GM18519 (cell line): ENCODE measurements around the gene TSPO2.
A peak's percentile ranks its signal among the peaks of the same experiment; 100 is the strongest.

Experiments used
- ATAC-seq: cut with Tn5 transposase; IDR thresholded peaks from one replicate; pipeline ENCODE4 v1.9.1; 2021; ENCODE audit warnings: mild to moderate bottlenecking, moderate library complexity; ENCODE audit not compliant: unreplicated experiment, low FRiP score

The TSPO2 gene

GRCh38 chr6:41047745-41048732 lies 5.8 kb downstream of the TSPO2 start:
- no peak for ATAC-seq

DNA sequence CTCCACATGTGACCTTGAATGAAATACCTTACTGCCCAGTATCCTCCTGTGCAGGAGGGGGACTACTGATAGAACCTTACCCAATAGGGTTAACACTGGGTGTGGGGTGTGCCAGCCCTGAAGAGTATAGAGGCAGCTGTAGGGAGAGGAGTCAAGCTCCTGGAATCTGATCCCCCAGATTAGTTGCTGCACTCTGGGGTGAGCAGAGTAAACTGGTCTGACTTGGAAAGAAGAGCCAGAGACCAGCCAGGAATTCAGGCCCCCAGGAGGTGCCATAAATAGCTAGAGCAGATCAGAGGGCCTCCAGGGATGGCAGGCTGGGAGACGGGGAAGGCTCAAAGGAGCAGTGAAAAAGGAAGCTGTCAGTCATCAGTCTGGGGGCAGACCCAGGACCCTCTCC lies 7.3 kb downstream of the TSPO2 start:
- ATAC-seq = no peak

DNA sequence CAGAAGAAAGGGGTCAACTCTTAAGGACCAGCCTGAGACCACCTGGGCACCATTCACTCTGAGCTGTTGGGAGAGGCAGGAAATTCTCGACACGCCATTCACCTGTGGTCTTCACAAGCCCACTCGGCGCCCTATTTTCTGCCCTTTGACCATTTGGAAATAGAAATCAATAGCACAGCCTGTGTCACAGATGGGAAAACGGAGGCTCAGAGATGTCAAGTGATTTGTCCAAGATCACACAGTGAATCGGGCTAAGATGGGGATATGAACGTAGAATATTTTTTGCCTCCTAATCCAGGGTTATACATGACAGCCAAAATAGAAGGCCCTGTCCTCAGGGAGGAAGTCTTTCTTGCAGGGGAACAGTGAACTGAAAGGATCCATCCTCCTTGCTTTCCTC lies 7.7 kb downstream of the TSPO2 start:
- ATAC-seq = no peak

- no peak for ATAC-seq
Observed at GRCh38 chr6:41050536-41050935, 8.3 kb downstream of the TSPO2 start.

GRCh38 chr6:41051873-41052272 lies 9.6 kb downstream of the TSPO2 start:
- no peak for ATAC-seq

DNA sequence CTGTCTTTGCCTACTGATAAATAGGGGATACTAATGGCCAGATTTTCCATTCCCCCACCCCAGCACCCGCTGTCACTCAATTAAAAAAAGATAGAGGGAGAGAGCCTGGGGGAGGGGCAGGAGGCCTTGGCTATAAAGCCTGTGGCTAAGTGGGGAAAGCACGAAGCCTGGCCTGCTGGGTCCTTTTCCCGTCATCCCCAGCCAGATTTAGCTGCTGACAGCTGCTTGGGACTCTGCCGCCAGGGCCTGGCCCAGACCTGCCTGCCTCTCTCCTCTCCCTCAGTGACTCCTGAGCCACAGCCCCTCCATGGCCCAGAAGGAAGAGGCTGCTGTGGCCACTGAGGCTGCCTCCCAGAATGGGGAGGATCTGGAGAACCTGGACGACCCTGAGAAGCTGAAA lies 10.8 kb downstream of the TSPO2 start, which contains the start of gene APOBEC2:
APOBEC2 (plus strand) TSS at position 162 of the 400 bp plus-strand sequence; CDS start at position 308, 146 bp downstream.
- ATAC-seq = no peak

DNA sequence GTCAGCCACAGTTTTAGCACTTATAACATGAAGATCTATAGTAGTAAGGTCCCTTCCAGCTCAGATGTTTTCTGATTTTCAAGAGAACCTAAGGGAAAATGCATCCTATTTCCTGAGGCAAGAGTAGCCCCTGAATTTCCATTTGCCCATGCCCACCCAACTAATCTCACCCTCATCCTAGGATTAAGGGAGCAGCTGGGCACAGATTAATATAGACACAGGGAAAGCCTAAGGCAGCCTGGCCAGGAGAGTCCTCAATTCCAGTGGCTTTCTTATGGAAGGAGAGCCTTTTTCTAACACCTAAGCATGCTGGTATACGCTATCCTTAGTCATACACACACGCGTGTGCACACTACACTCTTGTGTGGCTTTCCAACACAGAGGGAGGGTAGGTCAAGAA lies 12.2 kb downstream of the TSPO2 start:
- ATAC-seq = no peak

GRCh38 chr6:41055149-41055548 lies 12.9 kb downstream of the TSPO2 start:
- ATAC-seq = no peak

DNA sequence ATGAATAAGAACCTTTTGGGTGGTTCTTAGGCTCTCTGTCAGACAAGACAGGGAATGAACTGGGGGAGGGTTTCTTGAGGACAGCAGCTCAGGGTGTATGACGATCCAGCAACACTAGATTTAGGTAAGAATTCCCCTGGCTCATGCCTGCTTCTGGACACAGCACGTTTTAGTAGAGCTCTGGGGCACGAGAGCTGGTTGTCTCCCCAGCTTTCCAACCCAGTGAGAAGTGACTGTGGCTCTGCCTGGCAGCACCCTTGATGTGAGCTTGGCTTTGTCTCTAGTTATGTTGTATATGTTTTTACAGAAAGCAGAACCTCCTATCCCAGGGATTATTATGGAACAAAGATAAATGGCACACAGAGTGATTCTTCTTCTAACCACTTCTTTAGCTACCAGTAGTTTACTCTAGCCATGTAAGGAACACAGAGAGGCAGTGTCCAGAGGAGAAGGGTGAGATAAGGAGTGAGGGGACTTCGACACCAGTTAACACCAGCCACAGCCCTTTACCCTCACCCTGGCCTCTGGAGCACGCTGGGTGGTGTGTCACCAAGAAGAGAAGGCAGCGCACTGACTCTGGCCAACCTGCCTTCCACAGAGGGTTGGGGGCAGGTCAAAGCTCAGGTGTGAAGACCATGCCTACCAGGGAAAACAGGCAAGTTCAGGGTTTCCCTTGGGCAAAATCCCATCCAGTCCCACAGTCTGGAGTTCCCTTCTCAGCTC lies 14.7 kb downstream of the TSPO2 start:
- no peak for ATAC-seq

- ATAC-seq = no peak
Observed at GRCh38 chr6:41058783-41059181, 16.5 kb downstream of the TSPO2 start.

DNA sequence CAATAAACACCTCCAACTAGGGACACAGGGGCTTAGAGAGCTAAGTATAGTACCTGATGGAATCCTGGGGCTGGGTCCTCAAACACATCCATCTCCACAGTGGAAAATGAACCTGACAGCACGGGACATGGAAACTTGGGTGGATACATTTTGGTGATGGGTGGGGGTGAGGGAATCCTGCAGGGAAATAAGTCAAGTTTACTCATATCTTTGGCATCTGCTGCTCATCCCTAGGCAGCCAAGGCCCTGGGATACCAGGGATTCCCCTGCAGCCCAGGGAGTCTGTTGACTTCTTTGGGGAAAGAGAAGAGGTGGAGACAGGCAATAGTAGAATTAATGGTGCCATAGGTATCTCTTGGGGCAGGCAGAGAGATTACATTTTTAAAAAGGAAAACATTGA lies 17.3 kb downstream of the TSPO2 start:
- no peak for ATAC-seq

- ATAC-seq = no peak
Observed at GRCh38 chr6:41061196-41061726, 19.0 kb downstream of the TSPO2 start.

- ATAC-seq = no peak
Observed at GRCh38 chr6:41062056-41062455, 19.8 kb downstream of the TSPO2 start.

DNA sequence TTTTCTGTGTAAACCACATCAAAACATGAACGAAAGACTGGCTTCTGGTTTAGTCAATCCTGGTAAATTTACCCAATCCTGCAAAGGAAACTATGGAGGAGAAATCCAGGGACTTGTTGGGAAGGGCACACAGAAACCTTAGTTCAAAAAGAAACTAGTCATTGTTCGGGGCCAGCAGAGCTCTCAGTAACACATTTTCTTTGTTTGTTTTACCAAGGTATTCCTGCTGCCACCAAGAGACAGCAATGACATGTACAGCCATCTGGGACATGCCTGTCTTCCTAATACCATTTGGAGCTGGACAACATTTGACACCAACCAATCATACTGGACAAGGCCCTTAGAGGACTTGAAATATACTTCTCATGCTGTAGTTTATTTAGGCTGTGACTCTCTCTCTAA lies 21.6 kb downstream of the TSPO2 start:
- no peak for ATAC-seq

- ATAC-seq = no peak
Observed at GRCh38 chr6:41064841-41065240, 22.6 kb downstream of the TSPO2 start.

DNA sequence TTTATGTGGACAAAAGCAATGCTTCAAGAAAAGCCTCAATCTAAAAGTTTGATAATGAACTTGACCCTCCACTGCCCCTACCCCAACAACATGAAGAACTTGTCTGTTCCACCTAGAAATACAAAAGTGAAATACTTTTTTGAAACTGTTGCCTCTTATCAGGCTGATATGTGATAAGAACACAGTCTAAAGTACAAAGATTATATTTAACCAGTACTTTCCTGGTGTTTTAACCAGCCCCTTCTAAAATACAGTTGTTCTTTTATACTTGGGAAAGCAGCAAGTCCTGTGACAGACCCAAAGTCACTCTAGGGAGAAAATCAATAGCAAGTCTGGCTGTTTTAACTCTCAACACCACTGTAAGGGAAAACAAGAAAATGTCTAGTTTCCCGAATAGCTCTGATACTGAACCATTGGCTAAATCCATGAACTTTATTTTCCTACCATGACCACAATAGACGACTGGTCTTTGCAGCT lies 23.3 kb downstream of the TSPO2 start:
- ATAC-seq = no peak

DNA sequence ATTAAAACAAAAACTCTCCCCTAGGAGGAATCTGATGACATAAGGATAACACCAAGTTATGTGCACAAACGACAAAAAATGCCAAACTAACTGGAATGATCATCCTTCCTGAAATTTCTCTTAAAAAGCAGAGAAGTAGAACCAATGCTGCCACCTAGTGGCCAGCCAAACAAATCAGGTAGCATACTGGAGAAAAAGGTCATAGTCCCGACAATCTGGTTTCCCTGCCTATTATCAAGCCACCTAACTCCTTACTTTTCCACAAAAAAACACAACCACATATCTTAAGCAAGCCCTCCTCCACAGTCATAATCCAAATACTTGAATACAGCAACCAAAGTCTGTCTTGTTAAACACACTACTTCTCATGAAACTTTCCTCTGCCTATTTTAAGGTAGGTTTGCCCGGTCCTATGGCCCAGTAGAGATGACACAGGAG lies 24.6 kb downstream of the TSPO2 start:
- ATAC-seq = no peak

GRCh38 chr6:41071501-41071922 lies 29.2 kb downstream of the TSPO2 start:
- ATAC-seq = no peak

DNA sequence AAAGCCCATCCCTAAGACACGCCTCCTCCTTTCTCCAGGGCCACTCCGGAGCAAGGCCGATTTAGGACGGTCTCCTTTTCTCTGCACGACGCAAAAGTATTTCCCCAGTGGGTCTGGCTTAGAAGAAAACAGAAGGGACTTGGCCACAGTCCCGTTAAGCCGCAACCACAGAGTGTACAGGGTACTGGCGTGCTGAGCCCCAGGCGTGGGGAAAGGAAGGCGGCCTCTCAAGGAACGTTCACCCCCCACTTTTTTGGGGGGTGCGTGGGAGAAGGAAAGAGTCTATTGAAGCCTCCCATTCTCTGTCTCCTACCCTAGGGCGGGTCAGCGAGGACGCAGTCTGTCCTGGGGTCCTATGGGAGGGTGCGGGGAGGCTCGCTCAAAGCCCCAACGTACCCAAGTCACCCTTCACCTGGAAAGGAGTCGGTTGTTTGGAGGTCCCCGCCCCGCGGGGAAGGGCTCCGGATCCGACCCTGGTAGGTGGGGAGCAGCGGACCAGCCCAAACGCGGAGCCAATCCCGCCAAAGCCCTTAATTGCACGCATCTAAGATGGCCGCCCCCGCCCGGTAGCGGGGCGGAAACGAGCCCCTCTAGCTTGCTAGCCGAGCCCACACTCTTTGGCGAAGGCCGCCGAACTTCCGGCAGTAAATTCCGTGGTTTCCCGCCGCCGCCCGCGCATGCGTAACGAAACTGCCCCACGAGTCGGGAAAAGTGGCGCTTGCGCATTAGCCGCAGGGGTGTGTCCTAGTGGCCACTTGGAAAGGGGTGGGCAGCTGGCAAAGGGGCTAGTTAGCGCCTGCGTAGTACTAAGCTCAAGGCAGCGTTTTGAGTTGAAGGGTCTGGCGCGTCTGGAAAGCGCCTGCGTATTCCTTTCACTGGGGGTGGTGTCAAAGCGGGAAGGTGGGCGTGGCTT lies 29.9 kb downstream of the TSPO2 start, which contains the start of gene OARD1:
OARD1 (minus strand) TSS at position 434 of the 913 bp plus-strand sequence. CDS start 722 bp downstream, outside the sequence.
- peak; percentile 45 for ATAC-seq

DNA sequence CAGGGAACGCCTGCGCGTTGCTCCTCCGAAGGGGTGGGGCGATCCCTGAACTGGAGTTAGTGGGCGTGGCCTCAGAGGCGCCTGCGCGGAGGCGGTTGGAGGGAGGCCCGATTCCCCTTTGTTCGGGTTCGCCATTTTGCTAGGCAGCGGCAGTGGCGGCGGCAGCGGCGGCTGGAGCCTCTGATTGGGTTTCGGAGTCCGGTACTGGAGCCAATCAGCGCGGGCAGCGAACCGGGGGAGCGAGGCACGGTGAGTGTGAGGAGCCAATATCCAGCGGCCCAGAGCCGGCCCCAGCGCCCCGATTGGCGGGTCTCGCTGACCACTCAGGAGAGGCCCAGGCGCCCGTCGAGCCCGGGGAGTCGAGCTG lies 30.6 kb downstream of the TSPO2 start, which contains the start of gene NFYA:
NFYA (plus strand) TSS at position 139 of the 367 bp plus-strand sequence. CDS start 6,116 bp downstream, outside the sequence.
- ATAC-seq = peak; percentile 40
